Adrenal gland (tissue), 5 donors: Measurements from ENCODE around the gene FSTL1.

Experiments used
- CTCF ChIP-seq, 6 experiments: fragments of 450-650 bp in 4 of 6; fragments of 200-600 bp in 2 of 6; sonication (generic) in 1 of 6; IDR thresholded peaks; 1 replicate in 5 of 6; 2 replicates in 1 of 6; pipeline versions ENCODE4 v1.5.1 to v1.8.0; 2016 to 2021; ENCODE audit warnings: antibody characterized with exemption in 6 of 6, mild to moderate bottlenecking in 2 of 6, moderate library complexity in 1 of 6
- POLR2A ChIP-seq, 2 donors: fragments of 450-650 bp; IDR thresholded peaks; one replicate each; pipeline ENCODE4 v1.6.1; 2017; ENCODE audit warnings: antibody characterized with exemption in 2 of 2, mild to moderate bottlenecking in 2 of 2, moderate library complexity in 1 of 2
- donor health status: DM: no; HTN: no; CAD: no.

- TF ChIP-seq POLR2A (IDR thresholded peaks at IDR 0.05), result no peak
- no peak for TF ChIP-seq CTCF (IDR thresholded peaks at IDR 0.05)
Observed at GRCh38 chr3:120497336-120497735, 46.5 kb upstream of the FSTL1 start.
